Dedifferentiated amniotic fluid mesenchymal stem cell (primary cell): ENCODE results near the gene AVPR2.

Source experiments
- DNase-seq: peaks from one replicate; pipeline ENCODE4 v3.0.0-alpha.2; 2016; ENCODE audit errors: extremely low spot score

AVPR2 gene

GRCh38 chrX:153932220-153932915, 27.9 kb downstream of the AVPR2 start:
- no peak for DNase-seq

DNA sequence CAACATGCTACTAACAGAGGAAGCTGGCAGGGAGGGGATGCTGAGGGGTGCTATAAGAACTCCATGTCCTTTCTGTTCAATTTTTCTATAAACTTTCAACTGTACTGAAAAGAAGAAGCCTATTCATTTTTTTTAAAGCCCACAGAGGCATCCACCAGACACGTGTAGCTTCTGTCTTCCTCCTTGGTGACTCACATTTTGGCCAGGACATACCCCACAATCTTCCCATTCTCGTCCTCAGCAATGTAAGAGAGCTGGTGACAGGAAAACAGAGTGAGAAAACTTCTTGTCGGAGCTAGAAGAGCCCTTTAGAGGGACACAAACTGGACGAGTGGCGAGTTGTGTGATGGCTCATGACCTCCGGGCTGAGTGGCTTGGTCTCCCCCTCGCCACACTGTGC, 29.3 kb downstream of the AVPR2 start:
- no peak for DNase-seq

DNA sequence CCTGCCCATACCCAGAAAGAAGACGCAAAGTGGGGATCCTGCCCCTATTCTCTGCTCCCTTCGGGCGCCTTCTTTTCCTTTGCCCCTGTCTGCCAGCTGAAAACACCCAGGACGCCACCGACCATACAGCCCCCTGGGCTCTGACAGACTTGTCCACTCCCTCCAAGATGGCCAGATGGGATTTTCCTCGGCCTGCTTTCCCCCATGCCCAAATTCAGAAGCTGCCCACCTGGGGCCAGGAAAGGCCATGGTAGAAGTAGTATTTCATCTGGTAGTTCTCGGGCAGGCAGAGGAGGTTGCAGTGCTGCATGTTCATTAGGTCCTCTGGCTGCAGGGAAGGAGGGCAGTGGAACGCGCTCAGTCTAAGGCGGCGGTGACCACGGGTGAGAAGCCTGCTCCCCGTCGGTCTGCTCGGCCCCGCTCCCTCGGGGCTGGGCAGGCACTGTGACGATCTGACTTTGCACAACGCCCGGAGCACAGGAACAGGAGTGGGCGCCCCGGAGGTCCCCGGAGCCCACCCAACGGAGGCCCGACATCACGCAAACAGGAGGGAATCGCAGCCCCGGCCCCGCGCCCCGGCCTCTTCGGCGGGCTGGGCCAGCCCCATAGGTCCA, 29.8 kb downstream of the AVPR2 start:
- DNase-seq, result no peak

DNA sequence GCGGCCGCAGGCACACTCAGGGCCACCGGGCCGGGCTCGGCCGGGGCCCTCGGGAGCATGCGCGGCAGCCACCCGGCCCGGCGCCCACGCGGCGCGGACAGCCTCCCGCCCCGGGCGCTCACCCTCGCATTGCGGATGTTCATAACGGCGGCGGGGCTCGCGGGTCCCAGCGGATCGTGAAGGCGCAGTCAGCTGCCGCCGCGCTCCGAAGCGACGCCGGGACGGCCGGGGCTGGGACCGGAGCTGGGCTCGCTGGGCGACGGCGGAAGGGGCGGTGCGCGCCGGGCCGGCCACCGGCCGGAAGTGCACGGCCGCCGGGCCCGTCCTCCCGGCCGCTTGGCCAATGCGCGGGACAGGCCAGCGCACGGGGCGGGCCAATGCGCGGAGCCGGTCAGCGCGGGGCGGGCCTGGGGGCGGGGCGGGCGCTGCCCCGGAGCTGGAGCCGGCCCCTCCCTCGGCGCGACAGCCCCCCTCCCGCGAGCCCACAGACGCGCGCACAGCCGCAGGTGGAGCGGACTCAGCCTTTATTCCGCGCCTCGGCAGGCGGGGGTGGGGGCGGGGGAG, 30.4 kb downstream of the AVPR2 start, which contains the start of gene NAA10:
NAA10 (minus strand) TSS at position 276 of the 564 bp plus-strand sequence; CDS start at position 143, 133 bp downstream.
- peak; percentile 49 for DNase-seq

GRCh38 chrX:153935326-153935851, 30.9 kb downstream of the AVPR2 start:
- DNase-seq, result no peak

DNA sequence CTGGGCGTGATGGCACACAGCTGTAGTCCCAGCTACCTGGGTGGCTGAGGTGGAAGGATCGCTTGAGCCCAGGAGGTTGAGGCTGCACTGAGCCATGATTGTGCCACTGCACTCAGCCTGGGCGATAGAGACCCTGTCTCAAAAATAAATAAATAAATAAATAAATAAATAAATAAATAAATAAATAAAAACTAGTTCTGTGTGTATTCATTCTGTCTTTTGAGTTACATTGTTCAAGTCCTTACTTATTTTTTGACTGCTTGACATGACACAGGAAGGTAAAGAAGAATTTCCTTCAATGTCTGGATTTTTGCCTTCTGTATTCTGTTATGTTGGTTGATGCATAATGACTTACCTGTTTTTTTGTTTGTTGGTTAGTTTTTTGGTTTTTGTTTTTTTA, 32.6 kb downstream of the AVPR2 start:
- no peak for DNase-seq

DNA sequence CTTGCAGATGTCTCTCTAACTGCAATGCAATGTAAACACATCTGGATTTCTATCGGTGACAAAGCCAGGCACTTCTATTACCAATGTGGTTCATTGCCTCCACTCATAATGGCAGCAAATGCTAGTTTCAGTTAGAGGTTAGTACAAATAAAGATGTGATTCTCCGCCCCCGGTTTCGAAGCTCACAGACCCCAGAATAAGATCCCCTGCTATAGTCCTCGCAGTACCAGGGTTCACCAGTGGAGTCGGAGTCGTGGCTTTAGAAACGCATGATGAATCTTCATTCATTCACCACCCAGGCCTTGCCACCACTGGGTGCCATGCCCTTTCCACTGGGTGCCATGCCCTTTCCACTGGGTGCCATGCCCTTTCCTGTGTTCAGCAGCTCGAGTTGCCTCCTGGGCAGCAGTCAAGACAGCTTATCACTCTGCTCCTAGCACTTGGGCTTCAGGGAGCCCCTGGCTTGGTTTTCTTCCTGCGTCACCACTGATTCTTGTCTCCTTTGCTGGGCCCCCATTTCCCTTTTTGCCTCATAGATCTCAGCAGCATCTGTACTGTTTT, 33.8 kb downstream of the AVPR2 start:
- DNase-seq, result no peak

DNA sequence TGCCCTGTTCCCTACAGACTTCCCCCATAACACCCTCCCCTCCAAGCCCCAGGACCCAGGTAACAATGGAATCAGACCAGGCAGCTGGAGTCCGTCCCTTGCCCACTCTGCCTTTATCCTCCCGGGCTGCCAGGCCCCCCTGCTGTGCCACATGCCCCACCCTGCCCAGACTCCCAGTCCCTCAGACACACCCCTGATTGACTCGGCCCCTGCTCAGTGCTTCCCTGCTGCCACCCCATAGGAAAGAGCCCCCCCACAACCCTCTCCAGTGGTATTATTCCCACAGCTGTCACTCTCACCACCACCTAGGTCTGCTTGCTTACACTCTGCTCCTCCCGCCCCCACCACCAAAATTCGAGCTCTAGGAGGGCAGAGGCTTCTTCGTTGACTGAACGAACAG, 35.1 kb downstream of the AVPR2 start:
- no peak for DNase-seq

- DNase-seq, result no peak
Measured at GRCh38 chrX:153941336-153942252, 37.1 kb downstream of the AVPR2 start.

DNA sequence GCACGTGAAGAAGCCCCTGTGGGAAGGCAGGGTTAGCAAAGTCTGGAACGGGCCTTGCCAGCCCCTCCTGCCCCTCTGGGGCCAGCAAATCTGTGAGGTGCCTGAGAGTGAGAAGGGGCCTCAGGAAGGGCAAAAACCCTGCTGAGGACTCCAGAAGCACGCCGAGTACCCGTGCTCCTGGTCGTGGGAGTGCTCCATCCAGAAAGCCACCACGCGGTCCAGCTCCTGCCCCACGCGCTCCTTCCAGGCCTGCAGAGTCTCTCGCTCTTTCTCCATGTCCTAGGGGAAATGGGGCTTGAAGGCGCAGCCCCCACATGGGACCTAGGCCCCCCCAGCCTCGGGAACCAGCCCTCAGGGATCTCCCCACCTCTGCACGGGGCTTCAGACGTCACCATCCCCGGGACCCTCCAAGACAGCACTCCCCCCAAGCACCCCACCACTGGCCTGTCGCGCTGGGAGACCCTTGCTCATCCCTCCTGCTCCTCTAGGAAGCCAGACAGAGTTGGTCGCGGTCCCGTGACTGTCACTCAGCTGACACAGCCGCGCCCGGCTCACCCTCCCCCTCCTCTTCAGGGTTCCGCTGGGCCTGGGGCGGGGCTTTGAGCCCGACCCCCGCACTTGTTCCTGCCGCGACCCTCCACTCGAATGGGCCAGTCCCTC, 39.8 kb downstream of the AVPR2 start, which contains the start of gene RENBP:
RENBP (minus strand) TSS at position 504 of the 660 bp plus-strand sequence; CDS start at position 471, 33 bp downstream.
- no peak for DNase-seq

DNA sequence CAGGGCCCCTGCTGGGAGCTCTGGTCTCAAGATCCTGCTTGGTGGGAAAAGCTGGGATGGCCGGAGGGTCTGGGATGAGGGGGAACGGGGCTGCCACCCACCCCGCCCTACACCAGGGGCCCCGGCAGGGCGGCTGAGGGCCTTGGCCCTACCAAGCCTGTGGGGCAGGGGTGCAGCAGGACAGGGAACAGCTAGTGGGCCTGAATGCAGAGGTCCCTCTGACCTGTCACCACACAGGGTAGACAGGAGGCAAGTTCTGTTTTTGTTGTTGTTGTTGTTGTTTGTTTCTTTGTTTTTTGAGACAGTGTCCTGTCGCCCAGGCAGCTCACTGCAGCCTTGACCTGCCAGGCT, 40.3 kb downstream of the AVPR2 start:
- DNase-seq, result no peak

DNA sequence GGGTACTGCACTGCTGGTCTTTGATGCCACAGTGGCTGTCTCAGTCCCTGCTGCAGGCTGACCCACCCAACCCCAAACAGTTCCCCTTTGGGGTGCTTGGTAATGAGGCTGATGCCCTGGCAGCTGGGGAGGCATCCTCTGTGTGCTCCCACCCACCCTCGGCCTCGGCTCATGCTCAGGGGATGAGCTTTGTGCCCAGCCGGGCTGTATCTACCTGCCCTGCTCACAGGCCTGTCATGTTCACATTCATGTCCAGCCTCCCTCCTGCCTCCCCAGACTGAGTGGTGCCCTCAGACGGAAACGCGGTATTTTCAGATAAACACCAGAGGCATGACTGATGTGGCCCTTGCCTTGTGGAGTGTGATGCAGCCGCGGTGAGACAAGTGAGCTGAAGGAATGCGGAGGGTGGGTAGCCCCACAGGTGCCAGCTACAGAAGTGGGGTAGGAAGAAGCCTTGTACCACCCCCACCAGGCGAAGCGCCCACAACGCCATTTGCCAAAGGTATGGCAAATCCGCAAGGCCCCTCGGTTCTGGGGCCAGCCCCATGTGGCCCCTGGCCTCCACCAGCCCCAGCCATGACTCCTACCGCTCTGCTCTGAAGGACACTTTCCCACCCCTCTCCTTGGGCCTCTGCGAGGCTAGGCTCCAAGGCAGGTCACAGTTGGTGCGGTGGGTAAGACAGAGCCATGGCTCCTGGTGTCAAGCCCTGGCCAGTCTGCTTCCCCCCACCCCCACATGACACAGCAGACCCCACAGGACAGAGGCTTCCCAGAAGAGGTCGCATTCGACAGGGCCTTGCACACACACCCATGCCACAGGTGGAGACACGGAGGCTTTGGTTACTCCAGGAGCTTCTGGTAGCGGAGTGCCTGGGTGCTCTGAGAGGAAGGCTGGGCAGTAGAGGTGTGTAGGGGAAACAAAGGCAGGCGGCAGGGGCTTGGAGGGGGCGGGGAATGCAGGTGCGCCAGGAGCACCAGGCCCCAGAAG, 41.8 kb downstream of the AVPR2 start:
- DNase-seq, result no peak

- peak; percentile 54 for DNase-seq
Measured at GRCh38 chrX:153947009-153947769, 42.7 kb downstream of the AVPR2 start.

- DNase-seq, result no peak
Measured at GRCh38 chrX:153948002-153948466, 43.6 kb downstream of the AVPR2 start.

- DNase-seq, result no peak
Measured at GRCh38 chrX:153948847-153949805, 44.7 kb downstream of the AVPR2 start.

DNA sequence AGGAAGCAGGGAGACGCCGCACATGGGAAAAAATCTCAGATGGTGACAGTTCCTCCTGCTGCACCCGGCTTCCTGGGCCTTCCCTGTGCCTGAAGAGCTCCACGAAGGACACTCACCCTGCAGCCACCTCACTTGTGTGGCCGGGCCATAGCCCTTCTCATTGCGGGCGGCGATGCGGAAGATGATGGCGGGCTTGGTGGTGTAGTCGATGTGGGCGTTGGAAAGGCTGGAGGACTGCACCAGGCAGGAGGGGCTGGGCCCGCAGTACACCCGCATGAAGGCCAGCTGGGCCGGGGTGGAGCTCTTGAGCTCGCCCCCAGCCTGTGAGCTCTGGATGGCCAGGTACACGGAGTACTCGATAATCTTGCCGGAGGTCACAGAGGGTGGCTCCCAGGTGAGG, 45.7 kb downstream of the AVPR2 start:
- no peak for DNase-seq

DNA sequence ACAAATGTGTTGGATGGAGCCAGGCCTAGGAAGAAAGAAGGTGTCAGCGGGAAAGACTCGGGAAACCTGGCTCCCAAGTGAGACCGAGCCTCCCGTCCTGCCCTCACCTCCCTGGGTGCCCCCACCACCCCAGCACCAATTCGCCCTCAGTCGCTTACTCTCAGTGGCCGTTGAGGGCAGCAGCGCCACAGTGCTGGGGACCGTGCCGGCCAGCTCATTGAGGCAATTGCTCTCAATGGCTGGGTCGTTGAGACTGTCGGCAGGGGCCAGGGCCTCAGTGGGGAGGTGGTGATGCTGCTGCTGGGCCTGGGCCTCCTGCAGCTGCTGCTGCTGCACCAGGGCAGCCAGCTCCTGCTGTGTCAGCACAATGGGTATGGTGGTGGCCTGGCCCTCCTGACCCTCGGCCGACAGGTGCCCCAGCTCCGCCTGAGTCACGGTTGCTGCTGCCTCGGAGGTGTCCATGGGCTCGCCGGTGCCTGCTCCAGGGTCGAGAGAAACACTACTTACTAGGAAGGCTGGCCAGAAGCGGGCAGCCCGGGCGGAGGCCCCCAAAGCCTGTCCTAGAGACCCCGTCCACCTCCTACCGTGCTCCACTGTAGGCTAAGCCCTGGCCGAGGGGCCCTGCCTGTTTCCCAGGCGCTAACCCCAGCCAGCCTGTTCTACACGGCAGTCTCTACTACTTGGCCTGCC, 47.4 kb downstream of the AVPR2 start:
- no peak for DNase-seq
